ENCODE results near the gene PM20D1.

Gene PM20D1

GRCh38 chr1:205822397-205822796 is 27.5 kb downstream of the PM20D1 start:
- H3K4me3 ChIP-seq (ENCODE audit: low read depth, low read length): no peak overlapping the region
- no peak for DNase-seq (ENCODE audit: low read depth)
- no peak for TF ChIP-seq CTCF (IDR thresholded peaks at IDR 0.05; ENCODE audit: low read depth, low read length, missing control alignments)

- TF ChIP-seq CTCF (IDR thresholded peaks at IDR 0.05; ENCODE audit: low read depth, low read length, missing control alignments): no peak
- no peak for DNase-seq (ENCODE audit: low read depth)
- H3K4me3 ChIP-seq (ENCODE audit: low read depth, low read length): no peak overlapping the region
These were observed 31.9 kb downstream of the PM20D1 start for GRCh38 chr1:205817988-205818387.

GRCh38 chr1:205817364-205817763 is 32.6 kb downstream of the PM20D1 start:
- H3K4me3 ChIP-seq (ENCODE audit: low read depth, low read length): no peak overlapping the region
- DNase-seq (ENCODE audit: low read depth): no peak
- no peak for TF ChIP-seq CTCF (IDR thresholded peaks at IDR 0.05; ENCODE audit: low read depth, low read length, missing control alignments)

GRCh38 chr1:205813755-205814058 is 36.2 kb downstream of the PM20D1 start:
- peak overlapping the region; percentile 58 for H3K4me3 ChIP-seq (ENCODE audit: low read depth, low read length)
- TF ChIP-seq CTCF (IDR thresholded peaks at IDR 0.05; ENCODE audit: low read depth, low read length, missing control alignments): no peak
- no peak for DNase-seq (ENCODE audit: low read depth)

- peak; percentile 41 for DNase-seq (ENCODE audit: low read depth)
- no peak for TF ChIP-seq CTCF (IDR thresholded peaks at IDR 0.05; ENCODE audit: low read depth, low read length, missing control alignments)
These were observed 36.8 kb downstream of the PM20D1 start, which contains the start of gene SLC41A1 for GRCh38 chr1:205812878-205813754. SLC41A1 (minus strand) TSS chr1:205813198; CDS start chr1:205810441, 2,757 bp downstream.

GRCh38 chr1:205812271-205812877 is 37.6 kb downstream of the PM20D1 start:
- DNase-seq (ENCODE audit: low read depth): no peak
- peak overlapping the region; percentile 58 for H3K4me3 ChIP-seq (ENCODE audit: low read depth, low read length)
- TF ChIP-seq CTCF (IDR thresholded peaks at IDR 0.05; ENCODE audit: low read depth, low read length, missing control alignments): no peak

More at GRCh38 chr1:205812878-205813754, 36.8 kb downstream of the PM20D1 start, which contains the start of gene SLC41A1:
- H3K4me3 ChIP-seq (ENCODE audit: low read depth, low read length): peak within 1 kb of the TSS; percentile 58

Data from GM12864 (cell line).